ENCODE data around the gene UHRF2.

Gene UHRF2, protein sequence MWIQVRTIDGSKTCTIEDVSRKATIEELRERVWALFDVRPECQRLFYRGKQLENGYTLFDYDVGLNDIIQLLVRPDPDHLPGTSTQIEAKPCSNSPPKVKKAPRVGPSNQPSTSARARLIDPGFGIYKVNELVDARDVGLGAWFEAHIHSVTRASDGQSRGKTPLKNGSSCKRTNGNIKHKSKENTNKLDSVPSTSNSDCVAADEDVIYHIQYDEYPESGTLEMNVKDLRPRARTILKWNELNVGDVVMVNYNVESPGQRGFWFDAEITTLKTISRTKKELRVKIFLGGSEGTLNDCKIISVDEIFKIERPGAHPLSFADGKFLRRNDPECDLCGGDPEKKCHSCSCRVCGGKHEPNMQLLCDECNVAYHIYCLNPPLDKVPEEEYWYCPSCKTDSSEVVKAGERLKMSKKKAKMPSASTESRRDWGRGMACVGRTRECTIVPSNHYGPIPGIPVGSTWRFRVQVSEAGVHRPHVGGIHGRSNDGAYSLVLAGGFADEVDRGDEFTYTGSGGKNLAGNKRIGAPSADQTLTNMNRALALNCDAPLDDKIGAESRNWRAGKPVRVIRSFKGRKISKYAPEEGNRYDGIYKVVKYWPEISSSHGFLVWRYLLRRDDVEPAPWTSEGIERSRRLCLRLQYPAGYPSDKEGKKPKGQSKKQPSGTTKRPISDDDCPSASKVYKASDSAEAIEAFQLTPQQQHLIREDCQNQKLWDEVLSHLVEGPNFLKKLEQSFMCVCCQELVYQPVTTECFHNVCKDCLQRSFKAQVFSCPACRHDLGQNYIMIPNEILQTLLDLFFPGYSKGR

DNA sequence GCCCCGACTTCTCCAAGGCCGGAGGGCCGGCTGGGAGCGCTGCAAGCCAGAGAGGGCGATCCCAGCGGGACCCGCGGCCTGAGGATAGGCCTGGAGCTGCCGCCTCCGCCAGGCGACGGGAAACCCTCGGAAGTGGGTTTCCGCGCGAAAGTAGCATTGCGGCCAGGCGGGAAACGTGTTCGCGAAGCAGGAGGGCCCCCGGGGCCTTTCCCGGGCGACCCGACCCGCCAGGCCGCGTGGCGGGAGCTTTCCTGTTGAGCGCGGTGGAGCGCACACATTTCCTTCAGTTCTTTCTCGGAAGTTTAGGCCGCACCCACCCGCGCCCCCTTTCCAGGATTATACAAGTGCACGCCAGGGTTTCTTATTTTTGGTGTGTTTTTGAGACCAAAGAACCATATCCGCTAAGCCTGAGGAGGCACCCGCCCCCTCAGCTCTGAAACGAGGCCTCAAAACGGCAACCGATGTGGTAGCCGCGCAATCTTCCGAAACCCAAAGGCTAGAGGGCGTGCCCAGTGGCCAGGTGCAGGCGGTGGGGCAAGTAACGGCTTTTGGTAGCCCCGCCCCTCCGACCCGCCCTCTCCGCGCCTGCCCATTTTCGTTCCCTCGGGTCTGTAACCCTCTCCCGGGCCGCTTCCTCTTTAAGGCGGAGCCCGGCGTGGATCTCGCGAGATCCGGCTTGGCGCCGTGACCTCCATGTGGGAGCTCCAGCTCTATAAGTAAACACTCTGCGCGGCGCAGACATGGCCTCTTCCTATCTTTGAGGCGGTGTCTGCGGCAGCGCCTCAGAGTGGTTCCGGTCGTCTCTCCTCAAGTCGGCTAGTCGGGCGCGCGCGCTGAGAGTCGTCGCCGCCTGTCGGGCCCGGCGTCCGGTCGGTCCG lies at the start of gene UHRF2:
TSS of gene UHRF2 (plus strand) at position 713 of the 878 bp plus-strand sequence. CDS start 292 bp downstream, outside the sequence.
- TF ChIP-seq GATA3 (IDR thresholded peaks at IDR 0.05; ENCODE audit: low read depth, low read length): no peak
- no peak for TF ChIP-seq GATA2 (IDR thresholded peaks at IDR 0.05; ENCODE audit: low read depth, low read length)

DNA sequence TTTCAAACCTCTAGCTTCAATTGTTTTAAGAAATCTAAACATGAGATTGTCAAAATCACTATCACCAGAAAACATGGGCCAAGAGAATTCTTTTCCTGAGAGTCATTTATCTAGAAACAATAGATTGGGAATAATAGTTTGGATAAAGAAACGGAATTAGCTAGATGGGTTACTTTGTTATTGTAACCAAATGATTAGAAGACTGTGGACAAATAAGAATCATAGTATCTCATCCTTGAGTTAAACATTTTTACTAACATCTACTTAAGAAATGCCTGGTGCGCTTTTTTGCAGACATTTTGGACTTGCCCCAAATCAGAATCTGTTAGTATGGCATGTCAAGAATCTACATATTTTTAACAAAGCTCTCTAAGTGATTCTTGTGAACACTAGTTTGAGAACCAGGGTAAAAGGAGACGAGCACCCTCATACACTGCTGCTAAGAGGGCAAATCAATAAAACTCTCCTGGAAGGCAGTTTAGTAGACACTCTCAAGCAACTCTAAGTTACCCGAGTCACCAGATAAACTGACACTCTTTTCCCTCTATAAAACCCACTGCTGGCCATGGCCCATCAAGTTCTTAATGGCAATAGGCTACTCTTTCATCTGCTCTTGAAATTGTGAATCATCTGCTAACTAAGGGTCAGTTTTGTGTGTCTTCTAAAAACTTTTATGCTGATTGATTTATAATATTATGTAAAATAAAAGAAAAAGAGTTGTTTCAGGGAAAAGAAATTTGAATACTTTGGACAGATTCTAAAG lies 45.7 kb upstream of the UHRF2 start:
- TF ChIP-seq GATA3 (IDR thresholded peaks at IDR 0.05; ENCODE audit: low read depth, low read length): no peak
- TF ChIP-seq GATA2 (IDR thresholded peaks at IDR 0.05; ENCODE audit: low read depth, low read length): no peak

DNA sequence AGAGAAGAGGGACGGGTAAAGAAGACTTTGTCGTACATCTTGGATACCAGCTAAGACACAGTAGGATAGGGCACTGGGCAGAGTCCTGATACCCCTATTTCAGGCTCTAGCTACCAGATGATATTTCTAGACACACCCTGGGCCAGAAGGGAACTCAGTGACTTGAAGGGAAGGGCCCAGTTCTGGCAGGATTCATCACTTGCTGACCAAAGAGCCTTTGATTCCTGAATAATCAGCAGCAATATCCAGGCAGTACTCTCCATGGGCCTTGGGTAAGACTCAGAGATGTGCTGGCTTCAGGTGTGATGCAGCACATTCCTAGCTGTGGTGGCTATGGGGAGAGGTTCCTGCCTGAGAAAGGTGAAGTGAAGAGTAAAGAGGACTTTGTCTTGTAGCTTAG lies 44.2 kb upstream of the UHRF2 start:
- TF ChIP-seq GATA2 (IDR thresholded peaks at IDR 0.05; ENCODE audit: low read depth, low read length): no peak
- TF ChIP-seq GATA3 (IDR thresholded peaks at IDR 0.05; ENCODE audit: low read depth, low read length): no peak

DNA sequence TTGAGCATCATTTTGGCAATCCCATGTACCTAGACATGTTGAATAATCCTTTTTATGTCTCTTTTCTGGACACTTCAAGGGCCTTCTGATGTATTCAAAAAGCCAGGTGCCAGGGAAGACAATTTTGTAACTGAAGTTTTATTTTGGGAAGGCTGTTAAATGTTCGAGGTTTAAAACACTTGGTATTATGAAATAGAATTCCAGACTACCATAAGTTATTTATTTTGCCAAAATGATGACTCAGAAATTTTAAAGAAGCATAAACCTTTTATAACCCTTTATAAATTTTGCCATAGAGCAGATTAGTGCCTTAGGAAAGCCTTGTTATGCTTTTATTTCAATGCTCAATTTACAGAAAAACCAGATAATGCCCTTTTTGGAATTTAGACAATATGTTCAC lies 30.3 kb upstream of the UHRF2 start:
- no peak for TF ChIP-seq GATA2 (IDR thresholded peaks at IDR 0.05; ENCODE audit: low read depth, low read length)
- TF ChIP-seq GATA3 (IDR thresholded peaks at IDR 0.05; ENCODE audit: low read depth, low read length): no peak

DNA sequence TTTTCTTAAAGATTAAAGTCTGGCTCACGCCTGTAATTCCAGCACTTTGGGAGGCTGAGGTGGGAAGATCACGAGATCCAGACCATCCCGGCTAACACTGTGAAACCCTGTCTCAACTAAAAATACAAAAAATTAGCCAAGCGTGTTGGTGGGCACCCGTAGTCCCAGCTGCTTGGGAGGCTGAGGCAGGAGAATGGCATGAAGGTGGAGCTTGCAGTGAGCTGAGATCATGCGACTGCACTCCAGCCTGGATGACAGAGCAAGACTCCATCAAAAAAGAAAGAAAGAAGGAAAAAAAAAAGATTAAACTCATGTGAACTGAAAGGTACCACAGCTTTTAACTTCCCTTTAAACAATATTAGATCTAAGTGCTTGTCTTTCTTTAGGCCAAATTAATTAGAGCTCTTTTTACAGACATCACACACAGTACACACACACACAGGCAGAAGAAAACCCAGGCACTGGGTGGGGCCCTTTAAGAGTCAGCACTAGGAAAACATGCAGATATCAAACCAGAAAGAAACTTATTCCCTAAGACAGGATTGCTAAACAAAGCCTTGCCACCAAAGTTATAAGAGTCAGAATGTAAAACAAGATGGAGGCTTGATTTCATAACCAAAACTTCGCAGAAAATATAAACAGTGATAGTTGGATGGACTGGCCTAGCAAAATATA lies 29.3 kb upstream of the UHRF2 start:
- TF ChIP-seq GATA3 (IDR thresholded peaks at IDR 0.05; ENCODE audit: low read depth, low read length): no peak
- no peak for TF ChIP-seq GATA2 (IDR thresholded peaks at IDR 0.05; ENCODE audit: low read depth, low read length)

GRCh38 chr9:6384732-6385131 lies 28.3 kb upstream of the UHRF2 start:
- TF ChIP-seq GATA2 (IDR thresholded peaks at IDR 0.05; ENCODE audit: low read depth, low read length) (no peak), GATA3 (IDR thresholded peaks at IDR 0.05; ENCODE audit: low read depth, low read length) (no peak)

GRCh38 chr9:6399071-6399470 lies 13.9 kb upstream of the UHRF2 start:
- no peak for TF ChIP-seq GATA3 (IDR thresholded peaks at IDR 0.05; ENCODE audit: low read depth, low read length)
- no peak for TF ChIP-seq GATA2 (IDR thresholded peaks at IDR 0.05; ENCODE audit: low read depth, low read length)

DNA sequence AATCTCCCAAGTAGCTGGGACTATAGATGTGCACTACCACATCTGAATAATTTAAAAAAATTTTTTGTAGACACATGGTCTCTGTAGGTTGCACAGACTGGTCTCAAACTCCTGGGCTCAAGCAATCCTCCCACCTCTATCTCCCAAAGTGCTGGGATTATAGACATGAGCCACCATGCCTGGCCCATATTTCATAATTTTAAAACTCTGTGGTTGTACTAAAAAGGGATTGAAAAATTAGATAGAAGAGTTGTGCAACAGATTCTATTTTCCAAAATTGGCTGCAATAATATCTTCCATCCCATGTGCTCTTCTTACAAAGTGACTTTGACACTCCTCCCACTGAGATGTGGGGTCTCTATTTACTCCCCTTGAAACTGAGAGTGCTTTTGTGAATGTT lies 7.6 kb upstream of the UHRF2 start:
- TF ChIP-seq GATA3 (IDR thresholded peaks at IDR 0.05; ENCODE audit: low read depth, low read length): no peak
- TF ChIP-seq GATA2 (IDR thresholded peaks at IDR 0.05; ENCODE audit: low read depth, low read length): no peak

DNA sequence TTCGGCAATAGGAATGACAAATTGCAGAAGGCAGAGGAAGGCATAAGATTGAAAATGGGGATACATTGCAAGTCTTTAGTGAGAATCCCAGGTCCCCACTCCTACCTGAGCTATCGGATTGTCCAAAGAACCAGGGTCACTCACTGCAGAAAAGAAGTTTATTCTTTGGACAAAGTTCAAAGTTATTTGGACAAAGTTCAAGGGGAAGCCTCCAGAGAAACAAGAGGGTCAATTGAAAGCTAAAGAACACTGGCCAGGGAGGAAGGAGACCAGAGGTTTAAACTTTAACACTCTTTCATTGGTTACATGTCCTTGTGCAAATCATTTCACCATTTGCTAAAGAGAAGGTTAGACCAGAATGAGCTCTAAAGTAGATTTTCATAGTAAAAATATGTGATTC lies 5.2 kb upstream of the UHRF2 start:
- TF ChIP-seq GATA3 (IDR thresholded peaks at IDR 0.05; ENCODE audit: low read depth, low read length) (no peak), GATA2 (IDR thresholded peaks at IDR 0.05; ENCODE audit: low read depth, low read length) (no peak)

- TF ChIP-seq GATA3 (IDR thresholded peaks at IDR 0.05; ENCODE audit: low read depth, low read length) (no peak), GATA2 (IDR thresholded peaks at IDR 0.05; ENCODE audit: low read depth, low read length) (no peak)
These were observed 4.7 kb upstream of the UHRF2 start for GRCh38 chr9:6408320-6408719.

- no peak for TF ChIP-seq GATA3 (IDR thresholded peaks at IDR 0.05; ENCODE audit: low read depth, low read length)
- TF ChIP-seq GATA2 (IDR thresholded peaks at IDR 0.05; ENCODE audit: low read depth, low read length): no peak
These were observed 3.2 kb upstream of the UHRF2 start for GRCh38 chr9:6409811-6410210.

- TF ChIP-seq GATA2 (IDR thresholded peaks at IDR 0.05; ENCODE audit: low read depth, low read length) (no peak), GATA3 (IDR thresholded peaks at IDR 0.05; ENCODE audit: low read depth, low read length) (no peak)
These were observed 2.4 kb upstream of the UHRF2 start for GRCh38 chr9:6410633-6411032.
